K562 (cell line): ENCODE measurements around the gene PHKA2.

ENCODE experiments used
- CTCF ChIP-seq, 3 experiments: IDR thresholded peaks in 2 of 3; conservative IDR thresholded peaks in 1 of 3; 2 replicates each; pipeline ENCODE4 v1.5.1; 2011 to 2012; ENCODE audit warnings: low read length in 3 of 3, mild to moderate bottlenecking in 3 of 3, control low read depth in 2 of 3, improper control_type of control experiment in 1 of 3, inconsistent platforms in 1 of 3, low read depth in 1 of 3, mixed read lengths in 1 of 3, moderate library complexity in 1 of 3; ENCODE audit not compliant: insufficient read depth in 2 of 3
- JUND ChIP-seq, 2 experiments: IDR thresholded peaks; 2 replicates in 1 of 2; 3 replicates in 1 of 2; pipeline ENCODE4 v1.6.1; 2011; ENCODE audit warnings: borderline replicate concordance in 2 of 2, low read depth in 2 of 2, low read length in 2 of 2, improper control_type of control experiment in 1 of 2, missing biosample characterization in 1 of 2, missing genetic modification characterization in 1 of 2, missing genetic modification reagents in 1 of 2
- MAX ChIP-seq: sonication (generic); formaldehyde crosslinking; IDR thresholded peaks from 2 replicates; pipeline ENCODE4 v1.9.0; 2022; ENCODE audit warnings: mild to moderate bottlenecking, missing genetic modification reagents
- MCM5 ChIP-seq: fragments of 450-650 bp; IDR thresholded peaks from 2 replicates; pipeline ENCODE4 v1.6.1; 2016; ENCODE audit warnings: low read depth
- PTBP1 ChIP-seq: fragments of 200-400 bp; formaldehyde crosslinking; IDR thresholded peaks from 2 replicates; pipeline ENCODE4 v1.6.1; 2017; ENCODE audit warnings: low read depth, low read length
- REST ChIP-seq, 2 experiments: fragments of 450-650 bp; formaldehyde crosslinking in 1 of 2; IDR thresholded peaks; 2 replicates each; pipeline versions ENCODE4 v1.4.0 to v1.6.1; 2014 to 2020; ENCODE audit warnings: mild to moderate bottlenecking in 2 of 2, borderline replicate concordance in 1 of 2, low read depth in 1 of 2
- RFX5 ChIP-seq: IDR thresholded peaks from 2 replicates; pipeline ENCODE4 v1.6.1; 2011; ENCODE audit warnings: low read depth, mild to moderate bottlenecking, improper control_type of control experiment, low read length
- SMARCC2 ChIP-seq: fragments of 450-650 bp; IDR thresholded peaks from 2 replicates; pipeline ENCODE4 v1.6.1; 2017; ENCODE audit warnings: antibody characterized with exemption, moderate library complexity, mild to moderate bottlenecking, low read depth
- SPI1 ChIP-seq: IDR thresholded peaks from 2 replicates; pipeline ENCODE4 v1.6.1; 2011; ENCODE audit warnings: low read depth, low read length, control low read depth, borderline replicate concordance
- ZBTB43 ChIP-seq: sonication (generic); formaldehyde crosslinking; IDR thresholded peaks from 2 replicates; pipeline ENCODE4 v1.8.0; 2023; ENCODE audit warnings: mild to moderate bottlenecking, missing genetic modification reagents
- ZFP91 ChIP-seq: sonication (generic); formaldehyde crosslinking; IDR thresholded peaks from 2 replicates; pipeline ENCODE4 v1.8.0; 2022; ENCODE audit warnings: mild to moderate bottlenecking, missing genetic modification reagents
- ZNF121 ChIP-seq: sonication (generic); formaldehyde crosslinking; conservative IDR thresholded peaks from 2 replicates; pipeline ENCODE4 v1.8.0; 2022; ENCODE audit warnings: missing genetic modification reagents
- ZNF282 ChIP-seq: sonication (generic); formaldehyde crosslinking; IDR thresholded peaks from 2 replicates; pipeline ENCODE4 v1.8.1; 2023; ENCODE audit warnings: missing genetic modification reagents
- ZNF609 ChIP-seq: sonication (generic); formaldehyde crosslinking; IDR thresholded peaks from 2 replicates; pipeline ENCODE4 v1.8.1; 2023; ENCODE audit warnings: missing genetic modification reagents, mild to moderate bottlenecking, borderline replicate concordance

- TF ChIP-seq ZNF609 (no peak), ZNF121 (CRISPR knock-in tag) (no peak), SPI1 (no peak), ZBTB43 (CRISPR knock-in tag) (no peak), CTCF (IDR thresholded peaks at IDR 0.05 in 2 of 3, conservative IDR thresholded peaks at IDR 0.05 in 1 of 3; ENCODE audit: insufficient read depth in 2 of 3, low read depth in 1 of 3, low read length in 3 of 3) (no peak), REST (IDR thresholded peaks at IDR 0.05; ENCODE audit: borderline replicate concordance) (no peak), REST (CRISPR knock-in tag; IDR thresholded peaks at IDR 0.05; ENCODE audit: low read depth) (no peak), RFX5 (no peak), MAX (CRISPR knock-in tag) (no peak), MCM5 (no peak), ZFP91 (no peak), JUND (IDR thresholded peaks at IDR 0.05; ENCODE audit: borderline replicate concordance, low read depth, low read length) (no peak), JUND (tag; IDR thresholded peaks at IDR 0.05; ENCODE audit: borderline replicate concordance, low read depth, low read length) (no peak), ZNF282 (CRISPR knock-in tag) (no peak), SMARCC2 (no peak), PTBP1 (no peak)
These were observed 8.9 kb downstream of the PHKA2 start for GRCh38 chrX:18974993-18975392.
